ENCODE results near the gene MRPL18. TPM values are rescaled to one million over a fixed set of nuclear protein-coding genes. Genes with fewer than 3 reads are reported as not detected.
A peak's percentile ranks its signal among the peaks of the same experiment; 100 is the strongest.

The MRPL18 gene
- total and polyA plus RNA-seq, 9 of the 15 experiments (the other 6 are each of a cell fraction or from before 2014, with no cell fraction given): 149 to 456 (median 196) TPM

DNA sequence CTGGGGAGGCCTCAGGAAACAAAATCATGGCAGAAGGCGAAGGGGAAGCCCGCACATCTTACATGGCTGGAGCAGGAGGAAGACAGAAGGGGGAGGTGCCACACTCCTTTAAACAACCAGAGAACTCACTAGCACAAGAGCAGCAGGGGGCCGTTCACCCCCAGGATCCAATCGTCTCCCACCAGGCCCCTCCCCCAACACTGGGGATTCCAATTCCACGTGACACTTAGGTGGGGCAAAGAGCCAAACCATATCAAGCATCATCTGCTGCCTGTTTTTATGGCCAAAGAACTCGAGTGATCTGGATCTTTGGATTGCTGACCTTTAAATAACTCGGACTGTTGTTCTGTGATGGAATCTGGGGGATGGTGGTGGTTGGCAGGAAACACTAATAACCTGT lies 37.8 kb downstream of the MRPL18 start:
- 0% methylated on average over 7 of the region's 7 CpGs for WGBS (ENCODE audit: insufficient coverage, low coverage, missing lambda C conversion rate)
- no peak overlapping the region for H3K4me2 ChIP-seq (ENCODE audit: insufficient read depth, low read length)
- H3K4me3 ChIP-seq: no peak overlapping the region
- H3K4me1 ChIP-seq (replicated peaks in 1 of 2; ENCODE audit: control insufficient read depth in 2 of 2, insufficient read depth in 2 of 2, low read length in 2 of 2): peaks cover 0 to 6% of the 10 kb centered on the region in 2 experiments; a peak in 3 of 5 replicates
- DNase-seq (ENCODE audit: extremely low read depth in 1 of 4, low spot score in 3 of 4) (peak in 1 of 4 experiments; percentile 29), FAIRE-seq (no peak), ATAC-seq (no peak; the same call in 2 of the 3 replicates)
- peaks cover 68 to 73% of the 10 kb centered on the region in 2 experiments for H3K27me3 ChIP-seq (ENCODE audit: control insufficient read depth in 2 of 2, insufficient read depth in 2 of 2, low read length in 2 of 2)
- no peak overlapping the region for H3K27ac ChIP-seq (ENCODE audit: extremely low read depth, low read depth, low read length)
- H2AFZ ChIP-seq (ENCODE audit: low read depth, low read length): no peak overlapping the region
- in situ Hi-C loops (cut with MboI) (no loop called here), intact Hi-C loops (cut with micrococcal nuclease) (no loop called here)
- no peaks in the 10 kb centered on the region for H3K36me3 ChIP-seq (ENCODE audit: control insufficient read depth, insufficient read depth, low read length)
- no peak overlapping the region for H3K9ac ChIP-seq (ENCODE audit: insufficient read depth in 1 of 2, low read depth in 2 of 2, low read length in 2 of 2)
- TF ChIP-seq TAF9B (IDR thresholded peaks at IDR 0.05; ENCODE audit: partially characterized antibody): no peak
- TF ChIP-seq NFIC (IDR thresholded peaks at IDR 0.05): peak; percentile 46; the same call in 1 of the 2 replicates
- TF ChIP-seq, protein P1, sequence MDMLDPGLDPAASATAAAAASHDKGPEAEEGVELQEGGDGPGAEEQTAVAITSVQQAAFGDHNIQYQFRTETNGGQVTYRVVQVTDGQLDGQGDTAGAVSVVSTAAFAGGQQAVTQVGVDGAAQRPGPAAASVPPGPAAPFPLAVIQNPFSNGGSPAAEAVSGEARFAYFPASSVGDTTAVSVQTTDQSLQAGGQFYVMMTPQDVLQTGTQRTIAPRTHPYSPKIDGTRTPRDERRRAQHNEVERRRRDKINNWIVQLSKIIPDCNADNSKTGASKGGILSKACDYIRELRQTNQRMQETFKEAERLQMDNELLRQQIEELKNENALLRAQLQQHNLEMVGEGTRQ (CRISPR knock-in tag; IDR thresholded peaks at IDR 0.05): 0 out of 2 replicates have a peak, but pooled peaks have one; percentile 4
- H3K79me2 ChIP-seq (ENCODE audit: control insufficient read depth, insufficient read depth, low read length): no peaks in the 10 kb centered on the region
- no peaks in the 10 kb centered on the region for H3K9me1 ChIP-seq (ENCODE audit: control insufficient read depth, insufficient read depth, low read length)
- H3K9me3 ChIP-seq (replicated peaks; ENCODE audit: control insufficient read depth, insufficient read depth, low read depth, low read length): no peaks in the 10 kb centered on the region
- H4K20me1 ChIP-seq (replicated peaks; ENCODE audit: control insufficient read depth, insufficient read depth, low read length): peaks cover 3% of the 10 kb centered on the region; the same call in 1 of the 2 replicates
- BruUV-seq (replicated peaks): no TSS peak
- ChIA-PET POLR2A (interaction anchor here (0.7 to 0.9 kb wide), 2 partner anchors 8 to 17 kb away, joined by 4 to 5 read pairs; no protein-coding TSS in a partner anchor), CTCF (ENCODE audit: low intra/inter-chr PET ratio) (no interaction called here)

DNA sequence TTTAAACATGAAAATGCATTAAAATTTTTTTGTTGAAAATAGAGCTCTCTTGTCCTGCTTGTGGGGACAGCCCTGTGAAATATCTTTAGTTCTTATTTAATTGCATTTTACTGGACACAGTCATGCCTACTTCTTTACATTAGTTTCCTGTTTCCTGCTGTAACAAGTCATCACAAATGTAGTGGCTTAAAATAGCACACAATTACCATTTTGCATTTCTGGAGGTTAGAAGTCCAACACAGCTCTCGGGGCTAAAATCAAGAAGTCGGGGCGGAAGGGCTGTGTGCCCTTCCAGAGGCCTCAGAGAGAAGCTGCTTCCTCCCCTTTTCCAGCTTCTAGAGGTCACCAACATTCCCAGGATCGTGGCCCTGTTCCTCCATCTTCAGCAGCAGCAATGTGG lies 39.3 kb downstream of the MRPL18 start:
- FAIRE-seq: no peak
- H3K4me2 ChIP-seq (ENCODE audit: insufficient read depth, low read length): no peak overlapping the region

More for the DNA sequence above, 39.3 kb downstream of the MRPL18 start:
- ChIA-PET POLR2A (interaction anchor here (0.6 kb wide), 1 partner anchor 1364 kb away, joined by 3 read pairs; no protein-coding TSS in a partner anchor), CTCF (ENCODE audit: low intra/inter-chr PET ratio) (no interaction called here)
- no peak overlapping the region for H3K9ac ChIP-seq (ENCODE audit: insufficient read depth in 1 of 2, low read depth in 2 of 2, low read length in 2 of 2)
- H3K9me3 ChIP-seq (replicated peaks; ENCODE audit: control insufficient read depth, insufficient read depth, low read depth, low read length): no peaks in the 10 kb centered on the region
- in situ Hi-C loops (cut with MboI): no loop called here
- ATAC-seq (no peak), DNase-seq (ENCODE audit: extremely low read depth in 1 of 4, low spot score in 3 of 4) (no peak)
- peaks cover 0 to 6% of the 10 kb centered on the region in 2 experiments; a peak in 3 of 5 replicates for H3K4me1 ChIP-seq (replicated peaks in 1 of 2; ENCODE audit: control insufficient read depth in 2 of 2, insufficient read depth in 2 of 2, low read length in 2 of 2)
- intact Hi-C loops (cut with micrococcal nuclease): no loop called here
- BruUV-seq (replicated peaks): no TSS peak
- no peak overlapping the region for H2AFZ ChIP-seq (ENCODE audit: low read depth, low read length)
- no peaks in the 10 kb centered on the region; the same call in 1 of the 2 replicates for H4K20me1 ChIP-seq (replicated peaks; ENCODE audit: control insufficient read depth, insufficient read depth, low read length)
- no peaks in the 10 kb centered on the region for H3K9me1 ChIP-seq (ENCODE audit: control insufficient read depth, insufficient read depth, low read length)
- 2% methylated on average over 4 of the region's 4 CpGs for WGBS (ENCODE audit: insufficient coverage, low coverage, missing lambda C conversion rate)
- H3K79me2 ChIP-seq (ENCODE audit: control insufficient read depth, insufficient read depth, low read length): no peaks in the 10 kb centered on the region
- no peak overlapping the region for H3K4me3 ChIP-seq
- no peak overlapping the region for H3K27ac ChIP-seq (ENCODE audit: extremely low read depth, low read depth, low read length)
- no peaks in the 10 kb centered on the region for H3K36me3 ChIP-seq (ENCODE audit: control insufficient read depth, insufficient read depth, low read length)
- TF ChIP-seq, protein P2, sequence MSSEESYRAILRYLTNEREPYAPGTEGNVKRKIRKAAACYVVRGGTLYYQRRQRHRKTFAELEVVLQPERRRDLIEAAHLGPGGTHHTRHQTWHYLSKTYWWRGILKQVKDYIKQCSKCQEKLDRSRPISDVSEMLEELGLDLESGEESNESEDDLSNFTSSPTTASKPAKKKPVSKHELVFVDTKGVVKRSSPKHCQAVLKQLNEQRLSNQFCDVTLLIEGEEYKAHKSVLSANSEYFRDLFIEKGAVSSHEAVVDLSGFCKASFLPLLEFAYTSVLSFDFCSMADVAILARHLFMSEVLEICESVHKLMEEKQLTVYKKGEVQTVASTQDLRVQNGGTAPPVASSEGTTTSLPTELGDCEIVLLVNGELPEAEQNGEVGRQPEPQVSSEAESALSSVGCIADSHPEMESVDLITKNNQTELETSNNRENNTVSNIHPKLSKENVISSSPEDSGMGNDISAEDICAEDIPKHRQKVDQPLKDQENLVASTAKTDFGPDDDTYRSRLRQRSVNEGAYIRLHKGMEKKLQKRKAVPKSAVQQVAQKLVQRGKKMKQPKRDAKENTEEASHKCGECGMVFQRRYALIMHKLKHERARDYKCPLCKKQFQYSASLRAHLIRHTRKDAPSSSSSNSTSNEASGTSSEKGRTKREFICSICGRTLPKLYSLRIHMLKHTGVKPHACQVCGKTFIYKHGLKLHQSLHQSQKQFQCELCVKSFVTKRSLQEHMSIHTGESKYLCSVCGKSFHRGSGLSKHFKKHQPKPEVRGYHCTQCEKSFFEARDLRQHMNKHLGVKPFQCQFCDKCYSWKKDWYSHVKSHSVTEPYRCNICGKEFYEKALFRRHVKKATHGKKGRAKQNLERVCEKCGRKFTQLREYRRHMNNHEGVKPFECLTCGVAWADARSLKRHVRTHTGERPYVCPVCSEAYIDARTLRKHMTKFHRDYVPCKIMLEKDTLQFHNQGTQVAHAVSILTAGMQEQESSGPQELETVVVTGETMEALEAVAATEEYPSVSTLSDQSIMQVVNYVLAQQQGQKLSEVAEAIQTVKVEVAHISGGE (CRISPR knock-in tag; IDR thresholded peaks at IDR 0.05): no peak
- no peak for TF ChIP-seq KDM4B (IDR thresholded peaks at IDR 0.05; ENCODE audit: borderline replicate concordance in 2 of 2, low read depth in 1 of 2)
- H3K27me3 ChIP-seq (ENCODE audit: control insufficient read depth in 2 of 2, insufficient read depth in 2 of 2, low read length in 2 of 2): peaks cover 55 to 68% of the 10 kb centered on the region in 2 experiments

Measured in K562 (cell line).